ENCODE data around the gene KCNJ2.

KCNJ2 gene

GRCh38 chr17:70207184-70207583 is 37.9 kb downstream of the KCNJ2 start:
- FAIRE-seq: no peak
- TF ChIP-seq TAF1 (IDR thresholded peaks at IDR 0.05; ENCODE audit: low read depth, low read length) (no peak), POLR2AphosphoS5 (IDR thresholded peaks at IDR 0.05; ENCODE audit: low read depth, low read length) (no peak), POU2F2 (IDR thresholded peaks at IDR 0.05; ENCODE audit: low read depth, low read length) (no peak), PAX5 (IDR thresholded peaks at IDR 0.05; ENCODE audit: insufficient read depth, low read length, severe bottlenecking) (no peak), SPI1 (IDR thresholded peaks at IDR 0.05; ENCODE audit: low read depth, low read length) (no peak), POLR2A (IDR thresholded peaks at IDR 0.05; ENCODE audit: low read depth, low read length) (no peak)

GRCh38 chr17:70208080-70208794 is 38.9 kb downstream of the KCNJ2 start:
- DNase-seq (ENCODE audit: insufficient read length, low spot score) (no peak), FAIRE-seq (no peak)
- TF ChIP-seq PAX5 (IDR thresholded peaks at IDR 0.05; ENCODE audit: insufficient read depth, low read length, severe bottlenecking) (no peak), POLR2A (IDR thresholded peaks at IDR 0.05; ENCODE audit: low read depth, low read length) (no peak), TAF1 (IDR thresholded peaks at IDR 0.05; ENCODE audit: low read depth, low read length) (no peak), POLR2AphosphoS5 (IDR thresholded peaks at IDR 0.05; ENCODE audit: low read depth, low read length) (no peak), SPI1 (IDR thresholded peaks at IDR 0.05; ENCODE audit: low read depth, low read length) (peak; percentile 14; the same call in 1 of the 2 replicates), POU2F2 (IDR thresholded peaks at IDR 0.05; ENCODE audit: low read depth, low read length) (no peak)

More at GRCh38 chr17:70207184-70207583, 37.9 kb downstream of the KCNJ2 start:
- no peak for DNase-seq (ENCODE audit: insufficient read length, low spot score)

- no peak for FAIRE-seq
- no peak for TF ChIP-seq PAX5 (IDR thresholded peaks at IDR 0.05; ENCODE audit: insufficient read depth, low read length, severe bottlenecking)
- no peak for TF ChIP-seq POU2F2 (IDR thresholded peaks at IDR 0.05; ENCODE audit: low read depth, low read length)
- TF ChIP-seq TAF1 (IDR thresholded peaks at IDR 0.05; ENCODE audit: low read depth, low read length): no peak
- TF ChIP-seq POLR2AphosphoS5 (IDR thresholded peaks at IDR 0.05; ENCODE audit: low read depth, low read length): no peak
- TF ChIP-seq SPI1 (IDR thresholded peaks at IDR 0.05; ENCODE audit: low read depth, low read length): no peak
- TF ChIP-seq POLR2A (IDR thresholded peaks at IDR 0.05; ENCODE audit: low read depth, low read length): no peak
- DNase-seq (ENCODE audit: insufficient read length, low spot score): no peak
Measured at GRCh38 chr17:70208825-70209555, 39.7 kb downstream of the KCNJ2 start.

GRCh38 chr17:70215656-70216055 is 46.3 kb downstream of the KCNJ2 start:
- DNase-seq (ENCODE audit: insufficient read length, low spot score) (no peak), FAIRE-seq (no peak)
- TF ChIP-seq PAX5 (IDR thresholded peaks at IDR 0.05; ENCODE audit: insufficient read depth, low read length, severe bottlenecking): no peak
- no peak for TF ChIP-seq POLR2AphosphoS5 (IDR thresholded peaks at IDR 0.05; ENCODE audit: low read depth, low read length)
- TF ChIP-seq SPI1 (IDR thresholded peaks at IDR 0.05; ENCODE audit: low read depth, low read length): no peak
- no peak for TF ChIP-seq POLR2A (IDR thresholded peaks at IDR 0.05; ENCODE audit: low read depth, low read length)
- no peak for TF ChIP-seq TAF1 (IDR thresholded peaks at IDR 0.05; ENCODE audit: low read depth, low read length)
- no peak for TF ChIP-seq POU2F2 (IDR thresholded peaks at IDR 0.05; ENCODE audit: low read depth, low read length)

GRCh38 chr17:70217571-70217970 is 48.2 kb downstream of the KCNJ2 start:
- DNase-seq (ENCODE audit: insufficient read length, low spot score) (no peak), FAIRE-seq (no peak)
- TF ChIP-seq TAF1 (IDR thresholded peaks at IDR 0.05; ENCODE audit: low read depth, low read length): no peak
- no peak for TF ChIP-seq POLR2AphosphoS5 (IDR thresholded peaks at IDR 0.05; ENCODE audit: low read depth, low read length)
- no peak for TF ChIP-seq POLR2A (IDR thresholded peaks at IDR 0.05; ENCODE audit: low read depth, low read length)
- TF ChIP-seq PAX5 (IDR thresholded peaks at IDR 0.05; ENCODE audit: insufficient read depth, low read length, severe bottlenecking): no peak
- TF ChIP-seq SPI1 (IDR thresholded peaks at IDR 0.05; ENCODE audit: low read depth, low read length): no peak
- TF ChIP-seq POU2F2 (IDR thresholded peaks at IDR 0.05; ENCODE audit: low read depth, low read length): no peak

GRCh38 chr17:70225276-70225675 is 55.9 kb downstream of the KCNJ2 start:
- no peak for TF ChIP-seq PAX5 (IDR thresholded peaks at IDR 0.05; ENCODE audit: insufficient read depth, low read length, severe bottlenecking)
- TF ChIP-seq POU2F2 (IDR thresholded peaks at IDR 0.05; ENCODE audit: low read depth, low read length): no peak
- TF ChIP-seq POLR2A (IDR thresholded peaks at IDR 0.05; ENCODE audit: low read depth, low read length): no peak
- no peak for TF ChIP-seq POLR2AphosphoS5 (IDR thresholded peaks at IDR 0.05; ENCODE audit: low read depth, low read length)
- DNase-seq (ENCODE audit: insufficient read length, low spot score) (no peak), FAIRE-seq (no peak)
